IPS-NIHi7 (cell line): Measurements from ENCODE around the gene OR2AT4.
"Not testable (repeated sequence)": the region's sequence is repeated elsewhere in the genome, so short reads cannot be mapped to it uniquely, and the experiment has no call there.

Source experiments
- DNase-seq: peaks from one replicate; pipeline ENCODE4 v3.0.0; 2012; ENCODE audit warnings: mixed read lengths; ENCODE audit errors: extremely low spot score

OR2AT4 gene

GRCh38 chr11:75103380-75104026 lies 6.8 kb upstream of the OR2AT4 start:
- DNase-seq = no peak

GRCh38 chr11:75101424-75102128 lies 4.9 kb upstream of the OR2AT4 start:
- no peak for DNase-seq

GRCh38 chr11:75100314-75100713 lies 3.6 kb upstream of the OR2AT4 start:
- no peak for DNase-seq

GRCh38 chr11:75099635-75100034 lies 3.0 kb upstream of the OR2AT4 start:
- DNase-seq = no peak

- DNase-seq = not testable (repeated sequence)
These were observed 2.3 kb upstream of the OR2AT4 start for GRCh38 chr11:75098835-75099439.

- DNase-seq = not testable (repeated sequence)
These were observed 1.5 kb upstream of the OR2AT4 start for GRCh38 chr11:75098181-75098580.

- DNase-seq = no peak
These were observed 489 bp upstream of the OR2AT4 start for GRCh38 chr11:75097173-75097557.

- not testable (repeated sequence) for DNase-seq
These were observed 2.3 kb downstream of the OR2AT4 start for GRCh38 chr11:75094382-75094781.

GRCh38 chr11:75090671-75091177 lies 6.0 kb downstream of the OR2AT4 start:
- no peak for DNase-seq

- DNase-seq = no peak
These were observed 9.1 kb downstream of the OR2AT4 start for GRCh38 chr11:75087319-75088305.

GRCh38 chr11:75084883-75085282 lies 11.8 kb downstream of the OR2AT4 start:
- no peak for DNase-seq

- DNase-seq = no peak
These were observed 13.5 kb downstream of the OR2AT4 start for GRCh38 chr11:75083217-75083605.

- DNase-seq = no peak
These were observed 14.0 kb downstream of the OR2AT4 start for GRCh38 chr11:75082601-75083216.

- DNase-seq = no peak
These were observed 17.1 kb downstream of the OR2AT4 start for GRCh38 chr11:75079546-75079945.

GRCh38 chr11:75078233-75078632 lies 18.4 kb downstream of the OR2AT4 start:
- DNase-seq = no peak

GRCh38 chr11:75077316-75077715 lies 19.4 kb downstream of the OR2AT4 start:
- DNase-seq = no peak

- DNase-seq = no peak
These were observed 20.0 kb downstream of the OR2AT4 start for GRCh38 chr11:75076671-75077070.

GRCh38 chr11:75073459-75074190 lies 23.1 kb downstream of the OR2AT4 start:
- DNase-seq = peak; percentile 48

GRCh38 chr11:75072582-75072981 lies 24.1 kb downstream of the OR2AT4 start:
- peak; percentile 40 for DNase-seq

- DNase-seq = no peak
These were observed 27.2 kb downstream of the OR2AT4 start for GRCh38 chr11:75069473-75069872.

GRCh38 chr11:75068993-75069392 lies 27.7 kb downstream of the OR2AT4 start:
- DNase-seq = no peak
